Fibroblast of lung (primary cell): ENCODE measurements around the gene PLA2G6. TPM values are rescaled to one million over a fixed set of nuclear protein-coding genes. Genes with fewer than 3 reads are reported as not detected.
"Not testable (repeated sequence)": the region's sequence is repeated elsewhere in the genome, so short reads cannot be mapped to it uniquely, and the experiment has no call there.

Source experiments
- DNase-seq, 2 donors: peaks; one replicate each; pipeline versions ENCODE4 v3.0.0 to v3.0.0-alpha.2; 2010; ENCODE audit warnings: low read depth in 2 of 2
- H2AFZ ChIP-seq: 2 replicates; pipeline ENCODE4 v1.5.1; 2012; ENCODE audit warnings: low read length, control low read depth, inconsistent platforms
- H3K27ac ChIP-seq: 2 replicates; pipeline ENCODE4 v1.5.1; 2011; ENCODE audit warnings: low read length, control low read depth; ENCODE audit not compliant: insufficient read depth
- H3K27me3 ChIP-seq: 2 replicates; pipeline ENCODE4 v1.5.1; 2011; ENCODE audit warnings: mild to moderate bottlenecking, low read length; ENCODE audit not compliant: control insufficient read depth, insufficient read depth
- H3K36me3 ChIP-seq: 2 replicates; pipeline ENCODE4 v1.5.1; 2011; ENCODE audit warnings: low read length; ENCODE audit not compliant: control insufficient read depth, insufficient read depth
- H3K4me1 ChIP-seq: 2 replicates; pipeline ENCODE4 v1.5.1; 2011; ENCODE audit warnings: low read length; ENCODE audit not compliant: control insufficient read depth, insufficient read depth; ENCODE audit errors: extremely low read depth
- H3K4me2 ChIP-seq: 2 replicates; pipeline ENCODE4 v1.5.1; 2011; ENCODE audit warnings: low read length, control low read depth; ENCODE audit not compliant: insufficient read depth; ENCODE audit errors: extremely low read depth
- H3K4me3 ChIP-seq, 4 experiments: fragments of 200-600 bp in 1 of 4; sonication (generic) in 1 of 4; replicated peaks in 1 of 4; 2 replicates each; pipeline ENCODE4 v1.5.1; 2011 to 2016; ENCODE audit warnings: low read length in 4 of 4, low read depth in 3 of 4, mild to moderate bottlenecking in 3 of 4, control low read depth in 2 of 4, inconsistent platforms in 1 of 4, mixed read lengths in 1 of 4; ENCODE audit not compliant: insufficient read depth in 1 of 4; ENCODE audit errors: control extremely low read depth in 1 of 4
- H3K79me2 ChIP-seq: 2 replicates; pipeline ENCODE4 v1.5.1; 2012; ENCODE audit warnings: mild to moderate bottlenecking, low read length, inconsistent platforms; ENCODE audit not compliant: control insufficient read depth, insufficient read depth
- H3K9ac ChIP-seq: 2 replicates; pipeline ENCODE4 v1.5.1; 2011; ENCODE audit warnings: mild to moderate bottlenecking, low read length, control low read depth; ENCODE audit not compliant: insufficient read depth
- H3K9me3 ChIP-seq: 2 replicates; pipeline ENCODE4 v1.5.1; 2012; ENCODE audit warnings: low read depth, low read length; ENCODE audit not compliant: control insufficient read depth, insufficient read depth
- H4K20me1 ChIP-seq: 2 replicates; pipeline ENCODE4 v1.5.1; 2011; ENCODE audit warnings: low read length; ENCODE audit not compliant: control insufficient read depth, insufficient read depth; ENCODE audit errors: extremely low read depth
- EZH2 ChIP-seq: IDR thresholded peaks from 2 replicates; pipeline ENCODE4 v1.5.1; 2012; ENCODE audit warnings: low read length, control low read depth, mild to moderate bottlenecking; ENCODE audit errors: missing control alignments
- polyA plus RNA-seq, 2 donors: library from polyadenylated mRNA; depleted of rRNA in 1 of 2; stranded (reverse) in 1 of 2; unstranded in 1 of 2; fragments of >200 nt; gene quantifications; 2 replicates each; pipeline ENCODE4 v1.2.1, GENCODE V29; 2011 to 2012; ENCODE audit warnings: missing spikeins in 1 of 2
- total RNA-seq: library from RNA; depleted of rRNA; stranded (reverse); fragments of >200 nt; gene quantifications from 2 replicates; pipeline ENCODE4 v1.2.1, GENCODE V29; 2014
- TF ChIP-seq, protein P1 (sequence below), 2 donors: IDR thresholded peaks in 1 of 2; conservative IDR thresholded peaks in 1 of 2; 1 replicate in 1 of 2; 2 replicates in 1 of 2; pipeline ENCODE4 v1.5.1; 2011 to 2012; ENCODE audit warnings: low read length in 2 of 2, control low read depth in 1 of 2, inconsistent platforms in 1 of 2, low read depth in 1 of 2, mild to moderate bottlenecking in 1 of 2

PLA2G6 gene
- total and polyA plus RNA-seq, 2 donors (not counting 1 experiment from before 2014, with no cell fraction given): 4.8 to 29.9 TPM

DNA sequence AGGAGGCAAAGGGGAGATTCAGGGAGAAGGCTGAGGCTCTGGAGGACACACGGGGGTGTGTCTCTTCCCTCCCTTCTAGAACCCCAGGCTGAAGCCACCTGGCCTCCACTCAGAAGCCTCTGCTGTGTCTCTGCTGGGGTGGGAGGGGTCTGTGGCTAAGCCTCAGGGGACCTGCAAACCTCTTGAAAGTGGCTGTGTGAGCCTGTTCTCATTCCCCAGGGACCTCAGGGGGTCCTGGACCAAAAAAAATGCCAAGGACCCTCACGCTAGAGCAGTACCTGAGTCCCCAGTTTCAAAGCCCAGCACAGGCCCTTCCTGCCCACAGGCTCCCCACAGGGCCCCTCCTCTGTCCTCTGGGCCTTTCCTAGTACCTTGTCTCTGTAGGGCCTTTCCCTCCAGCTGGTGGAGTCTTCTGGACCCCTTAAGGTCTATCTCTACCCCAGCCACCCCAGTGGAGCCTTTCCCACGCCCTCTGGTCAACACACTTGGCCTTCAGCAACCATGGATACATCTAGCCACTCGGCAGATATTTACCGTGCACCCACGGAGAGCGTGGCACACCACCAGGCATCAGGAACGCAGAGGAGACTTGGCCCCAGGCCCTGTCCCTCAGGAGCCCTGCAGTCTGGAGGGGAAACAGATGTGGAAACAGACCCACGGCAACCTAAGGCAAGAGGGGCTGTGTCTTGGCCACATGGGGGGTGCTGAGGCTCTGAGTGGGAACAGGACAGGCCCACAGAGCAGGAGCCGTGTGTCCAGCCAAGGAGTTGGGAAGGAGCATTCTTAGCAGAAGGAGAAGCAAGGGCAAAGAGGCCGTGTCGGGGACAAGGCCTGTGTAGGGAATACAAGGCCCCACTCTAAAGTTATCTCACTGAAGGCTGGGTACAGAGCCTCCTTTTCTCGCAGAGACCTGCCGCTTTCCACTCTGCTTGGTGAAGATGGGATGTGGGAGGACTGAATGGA is 18.5 kb downstream of the PLA2G6 start:
- no peaks in the 10 kb centered on the region for H3K9me3 ChIP-seq
- no peak for DNase-seq
- H2AFZ ChIP-seq: no peak overlapping the region
- H3K4me1 ChIP-seq: peaks cover 5% of the 10 kb centered on the region
- no peaks in the 10 kb centered on the region for H4K20me1 ChIP-seq
- H3K4me2 ChIP-seq: no peak overlapping the region
- H3K27me3 ChIP-seq: no peaks in the 10 kb centered on the region
- H3K9ac ChIP-seq: no peak overlapping the region
- no peaks in the 10 kb centered on the region for H3K79me2 ChIP-seq
- H3K36me3 ChIP-seq: no peaks in the 10 kb centered on the region
- TF ChIP-seq EZH2: no peak
- TF ChIP-seq, protein P1, sequence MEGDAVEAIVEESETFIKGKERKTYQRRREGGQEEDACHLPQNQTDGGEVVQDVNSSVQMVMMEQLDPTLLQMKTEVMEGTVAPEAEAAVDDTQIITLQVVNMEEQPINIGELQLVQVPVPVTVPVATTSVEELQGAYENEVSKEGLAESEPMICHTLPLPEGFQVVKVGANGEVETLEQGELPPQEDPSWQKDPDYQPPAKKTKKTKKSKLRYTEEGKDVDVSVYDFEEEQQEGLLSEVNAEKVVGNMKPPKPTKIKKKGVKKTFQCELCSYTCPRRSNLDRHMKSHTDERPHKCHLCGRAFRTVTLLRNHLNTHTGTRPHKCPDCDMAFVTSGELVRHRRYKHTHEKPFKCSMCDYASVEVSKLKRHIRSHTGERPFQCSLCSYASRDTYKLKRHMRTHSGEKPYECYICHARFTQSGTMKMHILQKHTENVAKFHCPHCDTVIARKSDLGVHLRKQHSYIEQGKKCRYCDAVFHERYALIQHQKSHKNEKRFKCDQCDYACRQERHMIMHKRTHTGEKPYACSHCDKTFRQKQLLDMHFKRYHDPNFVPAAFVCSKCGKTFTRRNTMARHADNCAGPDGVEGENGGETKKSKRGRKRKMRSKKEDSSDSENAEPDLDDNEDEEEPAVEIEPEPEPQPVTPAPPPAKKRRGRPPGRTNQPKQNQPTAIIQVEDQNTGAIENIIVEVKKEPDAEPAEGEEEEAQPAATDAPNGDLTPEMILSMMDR (conservative IDR thresholded peaks at IDR 0.05 in 1 of 2, IDR thresholded peaks at IDR 0.05 in 1 of 2; ENCODE audit: low read depth in 1 of 2, low read length in 2 of 2): no peak
- H3K27ac ChIP-seq: no peak overlapping the region
- H3K4me3 ChIP-seq: no peak overlapping the region

DNA sequence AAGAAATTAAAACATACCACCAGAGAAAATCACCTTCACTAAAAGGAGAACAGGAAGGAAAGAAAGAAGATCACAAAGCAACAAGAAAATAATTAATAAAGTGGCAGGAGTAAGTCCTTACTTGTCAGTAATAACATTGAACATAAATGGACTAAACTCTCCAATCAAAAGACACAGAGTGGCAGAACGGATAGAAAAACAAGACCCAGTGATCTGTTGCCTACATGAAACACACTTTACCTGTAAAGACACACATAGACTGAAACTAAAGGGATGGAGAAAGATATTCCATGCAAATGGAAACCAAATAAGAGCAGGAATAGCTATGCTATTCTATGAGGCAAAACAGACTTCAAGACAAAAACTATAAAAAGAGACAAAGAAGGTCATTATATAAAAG is 25.9 kb downstream of the PLA2G6 start:
- Histone ChIP-seq H4K20me1 (no peaks in the 10 kb centered on the region), H3K27ac (no peak overlapping the region), H3K36me3 (no peaks in the 10 kb centered on the region), H3K27me3 (no peaks in the 10 kb centered on the region), H3K79me2 (no peaks in the 10 kb centered on the region), H3K4me1 (no peaks in the 10 kb centered on the region), H3K9ac (no peak overlapping the region), H3K9me3 (no peaks in the 10 kb centered on the region), H3K4me2 (no peak overlapping the region), H3K4me3 (no peak overlapping the region), H2AFZ (no peak overlapping the region)
- DNase-seq: no peak
- TF ChIP-seq, protein P1 (conservative IDR thresholded peaks at IDR 0.05 in 1 of 2, IDR thresholded peaks at IDR 0.05 in 1 of 2; ENCODE audit: low read depth in 1 of 2, low read length in 2 of 2): no peak

- H4K20me1 ChIP-seq, H2AFZ ChIP-seq, H3K36me3 ChIP-seq, DNase-seq, H3K9ac ChIP-seq, H3K9me3 ChIP-seq, H3K4me2 ChIP-seq, H3K4me3 ChIP-seq, H3K4me1 ChIP-seq, H3K27ac ChIP-seq, H3K27me3 ChIP-seq, H3K79me2 ChIP-seq: not testable (repeated sequence)
Observed at GRCh38 chr22:38154563-38154915, 27.1 kb downstream of the PLA2G6 start.
